BE2C (cell line): ENCODE data around the gene ATP2A2.

ENCODE experiments used
- DNase-seq: peaks from one replicate; pipeline ENCODE4 v3.0.0-alpha.2; 2020
- H3K27me3 ChIP-seq: fragments of 250-450 bp; sonication (Bioruptor Pico); 2 replicates; pipeline ENCODE4 v1.5.1; 2020; ENCODE audit warnings: mild to moderate bottlenecking
- H3K36me3 ChIP-seq: fragments of 250-450 bp; sonication (Bioruptor Pico); 2 replicates; pipeline ENCODE4 v1.5.1; 2020; ENCODE audit warnings: mild to moderate bottlenecking
- H3K4me1 ChIP-seq: fragments of 250-450 bp; sonication (Bioruptor Pico); 2 replicates; pipeline ENCODE4 v1.5.1; 2020
- H3K4me3 ChIP-seq: 2 replicates; pipeline ENCODE4 v1.5.1; 2011; ENCODE audit warnings: low read depth, low read length
- H3K9me3 ChIP-seq: fragments of 250-450 bp; sonication (Bioruptor Pico); 2 replicates; pipeline ENCODE4 v1.5.1; 2020
- TF ChIP-seq, protein P1 (sequence below): IDR thresholded peaks from 2 replicates; pipeline ENCODE4 v1.5.1; 2012; ENCODE audit warnings: mild to moderate bottlenecking, low read depth, low read length

The ATP2A2 gene

DNA sequence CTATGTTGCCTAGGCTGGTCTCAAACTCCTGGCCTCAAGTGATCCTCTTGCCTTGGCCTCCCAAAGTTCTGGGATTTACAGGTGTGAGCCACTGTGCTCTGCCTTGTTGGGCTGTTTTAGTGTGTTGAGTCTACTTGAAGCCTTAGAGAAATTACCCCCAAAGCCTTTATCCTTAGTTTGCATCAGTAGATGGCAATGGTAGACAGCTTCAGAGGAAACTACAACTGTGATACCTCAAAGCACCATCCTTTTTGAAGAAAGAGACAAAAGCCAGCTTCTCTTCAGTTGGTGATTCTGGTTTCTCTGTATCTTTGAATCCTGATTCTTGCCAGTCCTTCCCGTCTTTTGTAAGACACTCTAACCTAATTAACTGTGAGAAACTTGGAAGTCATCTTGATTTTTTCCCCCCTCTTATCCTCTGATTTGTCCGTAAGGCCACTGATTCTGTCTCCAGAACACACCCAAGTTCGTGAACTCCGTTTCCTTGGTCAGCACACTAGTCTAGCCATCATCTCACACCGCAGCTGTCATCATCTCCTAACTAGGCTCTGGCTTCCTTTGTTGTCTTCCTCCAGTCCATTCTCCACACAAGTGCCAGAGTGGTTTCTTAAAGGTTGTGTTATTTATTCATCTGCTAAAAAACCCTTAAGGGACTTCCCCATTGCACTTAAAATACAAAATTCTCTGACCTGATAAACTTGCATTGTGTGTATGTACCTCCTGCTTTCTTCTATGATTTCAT is 20.2 kb downstream of the ATP2A2 start:
- no peak for DNase-seq
- Histone ChIP-seq H3K9me3 (no peaks in the 10 kb centered on the region), H3K36me3 (peaks cover 86% of the 10 kb centered on the region), H3K4me3 (no peak overlapping the region), H3K27me3 (no peaks in the 10 kb centered on the region), H3K4me1 (no peaks in the 10 kb centered on the region)
- TF ChIP-seq, protein P1, sequence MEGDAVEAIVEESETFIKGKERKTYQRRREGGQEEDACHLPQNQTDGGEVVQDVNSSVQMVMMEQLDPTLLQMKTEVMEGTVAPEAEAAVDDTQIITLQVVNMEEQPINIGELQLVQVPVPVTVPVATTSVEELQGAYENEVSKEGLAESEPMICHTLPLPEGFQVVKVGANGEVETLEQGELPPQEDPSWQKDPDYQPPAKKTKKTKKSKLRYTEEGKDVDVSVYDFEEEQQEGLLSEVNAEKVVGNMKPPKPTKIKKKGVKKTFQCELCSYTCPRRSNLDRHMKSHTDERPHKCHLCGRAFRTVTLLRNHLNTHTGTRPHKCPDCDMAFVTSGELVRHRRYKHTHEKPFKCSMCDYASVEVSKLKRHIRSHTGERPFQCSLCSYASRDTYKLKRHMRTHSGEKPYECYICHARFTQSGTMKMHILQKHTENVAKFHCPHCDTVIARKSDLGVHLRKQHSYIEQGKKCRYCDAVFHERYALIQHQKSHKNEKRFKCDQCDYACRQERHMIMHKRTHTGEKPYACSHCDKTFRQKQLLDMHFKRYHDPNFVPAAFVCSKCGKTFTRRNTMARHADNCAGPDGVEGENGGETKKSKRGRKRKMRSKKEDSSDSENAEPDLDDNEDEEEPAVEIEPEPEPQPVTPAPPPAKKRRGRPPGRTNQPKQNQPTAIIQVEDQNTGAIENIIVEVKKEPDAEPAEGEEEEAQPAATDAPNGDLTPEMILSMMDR = no peak

DNA sequence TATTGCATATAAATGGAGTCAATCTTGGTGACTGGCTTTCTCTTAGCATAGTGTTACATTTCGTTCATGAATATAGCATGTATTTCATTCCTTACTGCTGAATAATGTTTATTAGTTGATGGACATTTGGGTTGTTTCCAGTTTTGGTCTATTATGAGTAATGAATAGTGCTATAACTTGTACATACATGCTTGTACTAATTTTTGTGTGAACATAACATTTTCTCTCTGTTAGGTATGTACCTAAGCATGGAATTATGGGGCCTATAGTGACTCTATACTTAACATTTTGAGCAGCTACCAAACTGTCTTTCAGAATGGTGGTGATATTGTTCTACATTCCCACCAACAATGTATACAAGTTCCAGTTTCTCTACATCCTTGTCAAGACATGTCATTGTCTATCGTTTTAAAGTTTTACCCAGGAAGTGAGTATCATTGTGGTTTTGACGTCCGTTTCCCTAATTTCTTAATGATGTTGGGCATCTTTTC is 23.1 kb downstream of the ATP2A2 start:
- H3K27me3 ChIP-seq = no peaks in the 10 kb centered on the region
- no peaks in the 10 kb centered on the region for H3K4me1 ChIP-seq
- TF ChIP-seq, protein P1 = no peak
- peaks cover 81% of the 10 kb centered on the region for H3K36me3 ChIP-seq
- no peaks in the 10 kb centered on the region for H3K9me3 ChIP-seq
- no peak overlapping the region for H3K4me3 ChIP-seq
- no peak for DNase-seq

DNA sequence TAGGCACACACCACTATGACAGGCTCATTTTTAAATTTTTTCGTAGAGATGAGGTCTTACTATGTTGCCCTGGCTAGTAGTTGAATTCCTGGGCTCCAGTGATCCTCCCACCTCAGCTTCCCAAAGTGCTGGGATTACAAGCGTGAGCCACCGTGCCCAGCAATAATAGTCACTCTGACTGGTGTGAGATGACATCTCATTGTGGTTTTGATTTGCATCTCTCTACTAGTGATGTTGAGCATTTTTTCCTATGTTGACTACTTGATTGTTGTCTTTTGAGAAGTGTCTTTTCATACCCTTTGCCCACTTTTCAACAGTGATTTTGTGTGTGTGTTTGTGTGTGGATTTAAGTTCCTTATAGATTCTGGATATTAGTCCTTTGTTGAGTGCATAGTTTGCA is 26.3 kb downstream of the ATP2A2 start:
- no peak for DNase-seq
- H3K4me1 ChIP-seq = no peaks in the 10 kb centered on the region
- peaks cover 69% of the 10 kb centered on the region for H3K36me3 ChIP-seq
- H3K9me3 ChIP-seq = no peaks in the 10 kb centered on the region
- no peaks in the 10 kb centered on the region for H3K27me3 ChIP-seq
- H3K4me3 ChIP-seq = no peak overlapping the region
- TF ChIP-seq, protein P1 = no peak

DNA sequence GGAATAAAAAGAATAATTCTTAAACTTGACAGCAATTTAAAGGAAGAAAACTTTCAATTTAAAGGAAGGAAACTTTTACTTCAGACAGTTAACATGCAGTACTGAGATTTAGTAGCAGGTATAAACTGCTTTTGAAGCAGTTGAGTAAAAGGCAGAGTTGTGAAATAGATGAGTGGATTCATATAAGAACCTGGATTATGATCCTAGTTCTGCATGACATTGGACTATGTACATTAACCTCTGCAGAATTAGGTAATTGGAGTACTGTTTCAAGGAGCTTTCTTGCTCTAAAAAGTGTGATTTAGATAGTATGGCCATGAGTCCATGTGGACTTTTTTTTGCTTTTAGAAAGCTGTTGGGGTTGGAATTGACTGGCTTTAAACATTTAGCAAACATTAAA is 29.7 kb downstream of the ATP2A2 start:
- Histone ChIP-seq H3K4me3 (no peak overlapping the region), H3K36me3 (peaks cover 52% of the 10 kb centered on the region), H3K9me3 (no peaks in the 10 kb centered on the region), H3K4me1 (no peaks in the 10 kb centered on the region), H3K27me3 (no peaks in the 10 kb centered on the region)
- no peak for DNase-seq
- TF ChIP-seq, protein P1 = no peak

DNA sequence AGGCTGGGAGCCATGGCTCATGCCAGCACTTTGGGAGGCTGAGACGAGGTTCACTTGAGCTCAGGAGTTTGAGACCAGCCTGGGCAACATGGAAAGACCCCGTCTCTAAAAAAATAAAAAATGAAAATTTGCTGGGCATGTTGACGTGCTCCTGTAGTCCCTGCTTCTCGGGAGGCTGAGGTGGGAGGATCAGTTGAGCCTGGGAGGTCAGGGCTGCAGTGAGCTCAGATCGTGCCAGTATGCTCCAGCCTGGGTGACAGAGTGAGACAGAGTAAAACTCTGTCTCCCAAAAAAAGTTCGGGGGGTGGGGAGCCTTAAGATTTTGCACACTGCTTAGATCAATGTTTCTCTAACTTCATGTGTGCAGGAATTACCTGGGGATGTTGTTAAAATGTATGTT is 30.9 kb downstream of the ATP2A2 start:
- no peak for DNase-seq
- H3K36me3 ChIP-seq = peaks cover 55% of the 10 kb centered on the region
- H3K4me1 ChIP-seq = no peaks in the 10 kb centered on the region

More for the DNA sequence above, 30.9 kb downstream of the ATP2A2 start:
- Histone ChIP-seq H3K9me3 (no peaks in the 10 kb centered on the region), H3K4me3 (no peak overlapping the region), H3K27me3 (no peaks in the 10 kb centered on the region)
- TF ChIP-seq, protein P1 = no peak
